ENCODE data around the gene SLC26A4. TPM values are rescaled to one million over a fixed set of nuclear protein-coding genes. Genes with fewer than 3 reads are reported as not detected.

SLC26A4 gene
- total and polyA plus RNA-seq, 9 of the 15 experiments (the other 6 are each of a cell fraction or from before 2014, with no cell fraction given): 0.09 to 1.2 (median 0.33) TPM

DNA sequence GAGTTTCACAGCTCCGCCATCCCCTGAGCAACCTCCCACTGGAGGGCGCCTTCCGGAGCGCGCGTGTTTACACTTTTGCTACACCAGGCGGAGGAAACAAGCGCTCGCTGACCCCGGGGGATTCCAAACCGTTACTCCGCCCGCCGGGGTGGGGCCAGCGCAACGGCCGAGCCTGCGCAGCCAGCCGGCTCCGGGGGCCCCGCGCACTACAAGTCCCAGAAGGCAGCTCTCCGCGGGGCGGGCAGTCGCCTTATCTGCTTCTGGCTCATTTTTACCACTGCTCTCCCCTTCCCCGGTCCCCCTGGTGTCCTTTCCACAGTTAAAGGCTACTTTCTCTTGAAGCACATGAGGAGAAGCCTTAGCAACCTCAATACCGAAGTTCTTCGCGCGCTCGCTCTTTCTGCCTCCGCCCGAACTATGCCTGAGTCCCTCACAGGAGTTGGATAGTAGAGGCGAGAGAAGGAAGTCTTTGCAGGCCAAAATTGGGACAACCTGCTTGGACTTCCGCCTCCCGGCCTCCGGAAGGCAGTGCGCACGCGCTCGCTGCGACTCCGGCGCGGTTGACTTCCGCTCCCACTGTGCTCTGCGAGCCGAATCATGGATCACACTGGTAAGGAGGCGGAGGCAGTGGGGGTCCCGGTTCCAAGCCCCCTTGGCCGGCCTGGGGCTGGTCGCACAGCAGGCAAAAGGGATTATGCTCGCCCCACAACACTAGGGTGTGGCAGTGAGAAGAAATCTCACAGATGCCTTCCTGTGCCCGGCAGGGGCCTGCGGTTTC, 83.1 kb downstream of the SLC26A4 start, which contains the start of gene CBLL1 (continued):
- TF ChIP-seq, protein P1, sequence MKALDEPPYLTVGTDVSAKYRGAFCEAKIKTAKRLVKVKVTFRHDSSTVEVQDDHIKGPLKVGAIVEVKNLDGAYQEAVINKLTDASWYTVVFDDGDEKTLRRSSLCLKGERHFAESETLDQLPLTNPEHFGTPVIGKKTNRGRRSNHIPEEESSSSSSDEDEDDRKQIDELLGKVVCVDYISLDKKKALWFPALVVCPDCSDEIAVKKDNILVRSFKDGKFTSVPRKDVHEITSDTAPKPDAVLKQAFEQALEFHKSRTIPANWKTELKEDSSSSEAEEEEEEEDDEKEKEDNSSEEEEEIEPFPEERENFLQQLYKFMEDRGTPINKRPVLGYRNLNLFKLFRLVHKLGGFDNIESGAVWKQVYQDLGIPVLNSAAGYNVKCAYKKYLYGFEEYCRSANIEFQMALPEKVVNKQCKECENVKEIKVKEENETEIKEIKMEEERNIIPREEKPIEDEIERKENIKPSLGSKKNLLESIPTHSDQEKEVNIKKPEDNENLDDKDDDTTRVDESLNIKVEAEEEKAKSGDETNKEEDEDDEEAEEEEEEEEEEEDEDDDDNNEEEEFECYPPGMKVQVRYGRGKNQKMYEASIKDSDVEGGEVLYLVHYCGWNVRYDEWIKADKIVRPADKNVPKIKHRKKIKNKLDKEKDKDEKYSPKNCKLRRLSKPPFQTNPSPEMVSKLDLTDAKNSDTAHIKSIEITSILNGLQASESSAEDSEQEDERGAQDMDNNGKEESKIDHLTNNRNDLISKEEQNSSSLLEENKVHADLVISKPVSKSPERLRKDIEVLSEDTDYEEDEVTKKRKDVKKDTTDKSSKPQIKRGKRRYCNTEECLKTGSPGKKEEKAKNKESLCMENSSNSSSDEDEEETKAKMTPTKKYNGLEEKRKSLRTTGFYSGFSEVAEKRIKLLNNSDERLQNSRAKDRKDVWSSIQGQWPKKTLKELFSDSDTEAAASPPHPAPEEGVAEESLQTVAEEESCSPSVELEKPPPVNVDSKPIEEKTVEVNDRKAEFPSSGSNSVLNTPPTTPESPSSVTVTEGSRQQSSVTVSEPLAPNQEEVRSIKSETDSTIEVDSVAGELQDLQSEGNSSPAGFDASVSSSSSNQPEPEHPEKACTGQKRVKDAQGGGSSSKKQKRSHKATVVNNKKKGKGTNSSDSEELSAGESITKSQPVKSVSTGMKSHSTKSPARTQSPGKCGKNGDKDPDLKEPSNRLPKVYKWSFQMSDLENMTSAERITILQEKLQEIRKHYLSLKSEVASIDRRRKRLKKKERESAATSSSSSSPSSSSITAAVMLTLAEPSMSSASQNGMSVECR (CRISPR knock-in tag; IDR thresholded peaks at IDR 0.05): no peak; the same call in 1 of the 2 replicates
- TF ChIP-seq WHSC1 (IDR thresholded peaks at IDR 0.05; ENCODE audit: low read length) (no peak), ETV1 (tag; conservative IDR thresholded peaks at IDR 0.05; ENCODE audit: low read depth) (peak; percentile 89; the same call in 1 of the 2 replicates), SIN3B (IDR thresholded peaks at IDR 0.05; ENCODE audit: low read depth) (peak; percentile 94), NFYB (IDR thresholded peaks at IDR 0.05; ENCODE audit: extremely low read depth, insufficient read length) (no peak), ZNF3 (CRISPR knock-in tag; IDR thresholded peaks at IDR 0.05) (no peak), BRF1 (IDR thresholded peaks at IDR 0.05; ENCODE audit: borderline replicate concordance, extremely low read depth, insufficient read length) (no peak)
- TF ChIP-seq, protein P2, sequence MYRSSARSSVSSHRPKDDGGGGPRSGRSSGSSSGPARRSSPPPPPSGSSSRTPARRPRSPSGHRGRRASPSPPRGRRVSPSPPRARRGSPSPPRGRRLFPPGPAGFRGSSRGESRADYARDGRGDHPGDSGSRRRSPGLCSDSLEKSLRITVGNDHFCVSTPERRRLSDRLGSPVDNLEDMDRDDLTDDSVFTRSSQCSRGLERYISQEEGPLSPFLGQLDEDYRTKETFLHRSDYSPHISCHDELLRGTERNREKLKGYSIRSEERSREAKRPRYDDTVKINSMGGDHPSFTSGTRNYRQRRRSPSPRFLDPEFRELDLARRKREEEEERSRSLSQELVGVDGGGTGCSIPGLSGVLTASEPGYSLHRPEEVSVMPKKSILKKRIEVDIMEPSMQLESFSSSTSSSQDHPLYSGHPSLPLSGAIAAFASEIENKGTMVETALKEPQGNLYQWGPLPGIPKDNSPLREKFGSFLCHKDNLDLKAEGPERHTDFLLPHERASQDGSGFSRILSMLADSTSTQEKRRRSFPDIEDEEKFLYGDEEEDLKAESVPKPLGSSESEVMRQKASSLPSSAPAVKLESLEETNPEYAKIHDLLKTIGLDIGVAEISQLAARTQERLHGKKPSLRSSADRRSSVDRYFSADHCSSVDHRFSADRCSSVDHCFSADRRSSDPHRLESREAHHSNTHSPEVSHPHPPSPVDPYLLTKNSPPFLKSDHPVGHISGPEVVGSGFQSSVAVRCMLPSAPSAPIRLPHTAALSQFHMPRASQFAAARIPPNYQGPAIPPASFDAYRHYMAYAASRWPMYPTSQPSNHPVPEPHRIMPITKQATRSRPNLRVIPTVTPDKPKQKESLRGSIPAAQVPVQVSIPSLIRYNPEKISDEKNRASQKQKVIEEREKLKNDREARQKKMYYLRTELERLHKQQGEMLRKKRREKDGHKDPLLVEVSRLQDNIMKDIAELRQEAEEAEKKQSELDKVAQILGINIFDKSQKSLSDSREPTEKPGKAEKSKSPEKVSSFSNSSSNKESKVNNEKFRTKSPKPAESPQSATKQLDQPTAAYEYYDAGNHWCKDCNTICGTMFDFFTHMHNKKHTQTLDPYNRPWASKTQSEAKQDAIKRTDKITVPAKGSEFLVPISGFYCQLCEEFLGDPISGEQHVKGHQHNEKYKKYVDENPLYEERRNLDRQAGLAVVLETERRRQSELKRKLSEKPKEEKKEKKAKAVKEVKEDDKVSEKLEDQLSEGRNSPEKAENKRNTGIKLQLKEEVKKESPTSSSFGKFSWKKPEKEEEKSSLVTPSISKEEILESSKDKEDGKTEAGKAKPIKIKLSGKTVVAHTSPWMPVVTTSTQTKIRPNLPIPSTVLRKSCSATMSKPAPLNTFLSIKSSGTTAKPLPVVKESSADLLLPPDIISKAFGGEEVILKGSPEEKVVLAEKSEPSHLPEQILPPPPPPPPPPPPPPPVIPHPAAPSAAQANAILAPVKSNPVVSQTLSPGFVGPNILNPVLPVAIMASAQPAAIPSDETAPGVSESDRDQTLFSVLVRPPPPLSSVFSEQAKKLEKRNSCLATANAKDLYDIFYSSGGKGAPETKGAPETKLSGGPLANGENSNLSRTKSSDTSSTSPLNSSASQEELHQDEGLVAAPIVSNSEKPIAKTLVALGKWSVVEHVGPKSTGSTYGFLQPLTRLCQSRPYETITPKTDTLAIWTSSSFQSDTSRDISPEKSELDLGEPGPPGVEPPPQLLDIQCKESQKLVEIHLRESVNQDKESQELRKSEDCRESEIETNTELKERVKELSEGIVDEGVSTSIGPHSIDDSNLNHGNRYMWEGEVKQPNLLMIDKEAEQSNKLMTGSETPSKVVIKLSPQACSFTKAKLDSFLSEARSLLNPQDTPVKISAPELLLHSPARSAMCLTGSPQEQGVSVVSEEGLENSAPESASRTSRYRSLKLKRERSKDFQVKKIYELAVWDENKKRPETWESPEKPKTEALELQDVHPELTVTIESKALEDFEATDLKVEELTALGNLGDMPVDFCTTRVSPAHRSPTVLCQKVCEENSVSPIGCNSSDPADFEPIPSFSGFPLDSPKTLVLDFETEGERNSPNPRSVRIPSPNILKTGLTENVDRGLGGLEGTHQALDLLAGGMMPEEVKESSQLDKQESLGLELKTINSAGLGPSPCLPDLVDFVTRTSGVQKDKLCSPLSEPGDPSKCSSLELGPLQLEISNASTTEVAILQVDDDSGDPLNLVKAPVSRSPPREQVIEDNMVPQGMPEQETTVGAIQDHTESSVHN (IDR thresholded peaks at IDR 0.05; ENCODE audit: borderline replicate concordance in 1 of 2, low read depth in 1 of 2): 0 out of 4 replicates have a peak, but pooled peaks of 1 of the 2 experiments have one; percentile 10
- TF ChIP-seq, protein P3, sequence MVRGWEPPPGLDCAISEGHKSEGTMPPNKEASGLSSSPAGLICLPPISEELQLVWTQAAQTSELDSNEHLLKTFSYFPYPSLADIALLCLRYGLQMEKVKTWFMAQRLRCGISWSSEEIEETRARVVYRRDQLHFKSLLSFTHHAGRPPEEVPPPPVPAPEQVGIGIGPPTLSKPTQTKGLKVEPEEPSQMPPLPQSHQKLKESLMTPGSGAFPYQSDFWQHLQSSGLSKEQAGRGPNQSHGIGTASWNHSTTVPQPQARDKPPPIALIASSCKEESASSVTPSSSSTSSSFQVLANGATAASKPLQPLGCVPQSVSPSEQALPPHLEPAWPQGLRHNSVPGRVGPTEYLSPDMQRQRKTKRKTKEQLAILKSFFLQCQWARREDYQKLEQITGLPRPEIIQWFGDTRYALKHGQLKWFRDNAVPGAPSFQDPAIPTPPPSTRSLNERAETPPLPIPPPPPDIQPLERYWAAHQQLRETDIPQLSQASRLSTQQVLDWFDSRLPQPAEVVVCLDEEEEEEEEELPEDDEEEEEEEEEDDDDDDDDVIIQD (CRISPR knock-in tag; IDR thresholded peaks at IDR 0.05): no peak
